ENCODE measurements around the gene PDE6B. TPM values are rescaled to one million over a fixed set of nuclear protein-coding genes. Genes with fewer than 3 reads are reported as not detected.

The PDE6B gene
- not detected in 5 replicates for total RNA-seq (2022; extraction: Qiagen RNA extraction; ENCODE audit: low read depth)

GRCh38 chr4:624705-625590 is at the start of gene PDE6B:
Gene PDE6B (plus strand): TSS chr4:625573. CDS start chr4:625627, 54 bp downstream.

DNA sequence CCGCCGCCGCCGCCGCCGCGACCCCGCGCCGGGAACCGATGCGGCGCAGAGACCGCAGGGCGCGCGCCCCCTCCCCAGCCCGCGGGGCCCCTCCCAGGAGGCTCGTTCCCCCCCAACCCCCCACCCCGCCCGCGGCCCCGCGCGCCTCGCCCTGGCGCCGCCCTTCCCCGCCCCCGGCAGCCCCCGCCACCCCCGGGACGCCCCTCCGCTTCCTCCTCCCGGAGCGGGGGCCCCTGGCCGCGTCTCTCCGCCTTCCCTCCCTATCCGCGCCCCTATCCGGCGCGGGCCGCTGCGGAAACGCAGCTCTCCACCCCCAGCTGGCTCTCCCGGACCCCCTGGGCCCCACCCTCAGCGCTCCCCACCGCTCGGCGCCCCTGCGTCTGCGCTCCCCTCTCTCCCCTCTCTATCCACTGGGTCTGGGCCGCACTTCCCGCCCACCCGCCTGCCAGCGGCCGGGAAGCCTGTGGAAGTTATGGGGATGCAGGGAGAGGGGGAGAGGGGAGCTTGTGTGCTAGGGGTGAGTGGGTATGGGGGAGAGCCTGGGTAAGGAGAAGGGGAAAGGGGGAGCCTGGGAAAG is 49.0 kb upstream of the PDE6B start, which contains the start of gene TMEM271:
TSS of gene TMEM271 (minus strand) at position 51 of the 577 bp plus-strand sequence. CDS start 233 bp downstream, outside the sequence.

DNA sequence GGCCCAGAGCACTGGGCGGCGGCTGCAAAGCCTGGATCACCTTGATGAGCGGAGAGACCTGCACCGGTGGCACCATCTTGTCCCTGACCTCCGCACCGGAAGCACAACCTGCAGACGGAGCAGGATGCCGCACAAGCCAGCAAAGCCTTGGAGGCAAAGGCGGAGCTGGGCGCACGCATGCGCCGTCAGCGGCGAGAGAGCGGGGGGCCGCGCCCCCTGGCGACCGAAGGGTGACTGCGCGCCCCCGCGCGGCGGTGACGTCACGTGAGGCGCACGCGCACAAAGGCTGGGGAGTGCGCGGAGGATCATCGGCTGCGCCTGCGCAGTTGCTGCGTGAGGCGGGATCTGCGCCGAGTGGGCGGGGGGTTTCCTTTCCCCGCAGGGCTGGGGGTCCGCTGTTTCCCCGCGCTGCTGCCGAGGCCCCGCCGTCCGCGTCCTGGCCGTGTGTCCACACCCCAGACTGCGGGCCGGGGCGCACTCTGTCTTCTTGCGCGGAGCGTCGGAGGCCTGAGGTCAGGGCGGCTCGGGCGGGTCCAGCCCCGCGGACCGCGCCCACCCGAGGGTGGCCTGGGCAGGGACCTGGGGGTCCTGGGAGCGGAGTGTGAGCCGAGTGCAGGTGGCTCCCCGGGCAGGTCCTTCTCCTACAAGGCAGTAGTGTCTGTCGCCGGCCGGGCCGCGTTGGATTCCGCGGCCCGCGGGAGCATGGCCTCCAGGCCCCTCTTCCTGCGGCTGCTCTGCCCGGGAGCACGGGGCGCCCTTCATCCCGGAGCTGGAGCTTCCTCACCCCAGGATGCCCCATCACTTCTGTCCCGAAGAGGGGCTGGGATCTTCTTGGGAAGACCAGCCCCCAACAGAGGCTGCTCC is 49.0 kb downstream of the PDE6B start, which contains the start of the genes ATP5ME and MYL5:
TSS of gene ATP5ME (minus strand) at position 105 of the 864 bp plus-strand sequence. CDS start at position 76, 29 bp downstream.
TSS of gene MYL5 (plus strand) at position 371 of the 864 bp plus-strand sequence. CDS start 3,485 bp downstream, outside the sequence.

DNA sequence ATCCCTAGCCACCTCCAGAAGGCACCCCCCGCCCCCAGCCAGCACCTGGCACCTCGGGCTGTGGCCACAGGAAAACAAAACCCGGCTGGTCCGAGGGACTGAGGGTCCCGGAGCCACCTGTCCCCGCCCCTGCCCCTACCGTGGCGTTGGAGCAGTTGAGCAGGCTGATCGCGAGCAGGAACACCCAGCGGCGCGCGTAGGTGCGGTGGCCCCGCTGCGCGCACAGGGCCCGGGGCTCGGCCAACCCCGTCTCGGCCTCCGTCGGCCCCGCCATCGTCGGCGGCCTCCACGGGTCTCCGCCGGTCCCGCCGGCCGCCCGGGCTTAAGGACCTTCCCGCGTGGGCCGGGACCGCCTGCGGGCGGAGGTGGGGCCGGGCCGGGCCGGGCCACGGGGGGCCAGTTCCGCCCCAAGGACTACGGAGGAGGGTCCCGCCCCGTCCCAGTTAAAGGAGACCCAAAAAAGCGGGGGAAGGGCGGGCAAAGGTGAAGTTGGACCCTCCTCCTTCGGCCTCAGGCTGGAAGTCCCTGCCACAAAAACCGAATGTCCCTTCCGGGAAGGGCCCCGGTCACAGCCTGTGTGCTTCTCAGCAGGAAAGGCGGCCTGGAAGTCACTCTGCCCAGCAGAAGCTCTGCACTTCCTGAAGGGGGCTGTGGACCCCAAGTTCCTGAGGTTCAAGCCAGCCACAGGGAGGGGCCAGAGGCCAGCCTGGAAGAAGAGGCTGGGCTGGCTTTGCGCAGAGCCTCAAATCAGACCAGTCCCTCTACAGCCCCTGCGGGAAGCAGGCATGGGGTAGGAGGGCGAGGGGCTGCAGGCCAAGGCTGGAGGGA is 63.7 kb downstream of the PDE6B start, which contains the start of gene SLC49A3:
TSS of gene SLC49A3 (minus strand) at position 298 of the 828 bp plus-strand sequence. CDS start at position 274, 24 bp downstream.

GRCh38 chr4:705278-706082 is 80.1 kb downstream of the PDE6B start, which contains the start of gene PCGF3:
Gene PCGF3 (plus strand): TSS chr4:705832. CDS start chr4:733681, 27,849 bp downstream.

Other genes starting within 250 kb of the PDE6B start
- gene ZNF721, start 126.4 kb upstream of the PDE6B start, total RNA-seq (2022; extraction: Qiagen RNA extraction; ENCODE audit: low read depth), result 11.7 to 18.8 TPM (median 16.4 TPM) in 5 replicates
- 22.9 to 28.6 TPM (median 26.0 TPM) in 5 replicates for gene PIGG, start 126.4 kb upstream of the PDE6B start, total RNA-seq (2022; extraction: Qiagen RNA extraction; ENCODE audit: low read depth)
- gene TMEM271, start 49.3 kb upstream of the PDE6B start, total RNA-seq (2022; extraction: Qiagen RNA extraction; ENCODE audit: low read depth), result not detected in 5 replicates
- 350 to 456 TPM (median 373 TPM) in 5 replicates for gene ATP5ME, start 48.7 kb downstream of the PDE6B start, total RNA-seq (2022; extraction: Qiagen RNA extraction; ENCODE audit: low read depth)
- gene MYL5, start 49.0 kb downstream of the PDE6B start, total RNA-seq (2022; extraction: Qiagen RNA extraction; ENCODE audit: low read depth), result 7.6 to 12.9 TPM (median 10.1 TPM) in 5 replicates
- gene SLC49A3, start 63.6 kb downstream of the PDE6B start, total RNA-seq (2022; extraction: Qiagen RNA extraction; ENCODE audit: low read depth), result 0.09 to 0.29 TPM (median 0.14 TPM) in 4 of 5 replicates, not detected in the other
- 17.8 to 22.8 TPM (median 20.2 TPM) in 5 replicates for gene PCGF3, start 80.3 kb downstream of the PDE6B start, total RNA-seq (2022; extraction: Qiagen RNA extraction; ENCODE audit: low read depth)
- 0.24 to 0.68 TPM (median 0.55 TPM) in 5 replicates for gene CPLX1, start 200.6 kb downstream of the PDE6B start, total RNA-seq (2022; extraction: Qiagen RNA extraction; ENCODE audit: low read depth)

Measured in A549 treated with DMSO at 1 μM for 4 hours (cell line).